ENCODE measurements around the gene YPEL4. TPM values are rescaled to one million over a fixed set of nuclear protein-coding genes. Genes with fewer than 3 reads are reported as not detected.

The YPEL4 gene
- total RNA-seq, 1 experiment from 2014 or later = 3.3 TPM

DNA sequence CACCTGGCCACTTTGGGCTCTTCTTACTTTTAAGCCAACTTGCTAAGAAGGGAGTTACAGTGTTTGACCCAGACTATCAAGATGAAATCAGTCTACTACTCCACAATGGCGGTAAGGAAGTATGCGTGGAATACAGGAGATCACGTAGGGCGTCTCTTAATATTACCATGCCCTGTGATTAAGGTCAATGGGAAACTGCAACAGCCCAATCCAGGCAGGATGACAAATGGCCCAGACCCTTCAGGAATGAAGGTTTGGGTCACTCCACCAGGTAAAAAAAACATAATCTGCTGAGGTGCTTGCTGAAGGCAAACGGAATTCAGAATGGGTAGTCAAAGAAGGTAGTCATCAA lies 1.0 kb upstream of the YPEL4 start:
- DNase-seq (ENCODE audit: low spot score) = no peak

DNA sequence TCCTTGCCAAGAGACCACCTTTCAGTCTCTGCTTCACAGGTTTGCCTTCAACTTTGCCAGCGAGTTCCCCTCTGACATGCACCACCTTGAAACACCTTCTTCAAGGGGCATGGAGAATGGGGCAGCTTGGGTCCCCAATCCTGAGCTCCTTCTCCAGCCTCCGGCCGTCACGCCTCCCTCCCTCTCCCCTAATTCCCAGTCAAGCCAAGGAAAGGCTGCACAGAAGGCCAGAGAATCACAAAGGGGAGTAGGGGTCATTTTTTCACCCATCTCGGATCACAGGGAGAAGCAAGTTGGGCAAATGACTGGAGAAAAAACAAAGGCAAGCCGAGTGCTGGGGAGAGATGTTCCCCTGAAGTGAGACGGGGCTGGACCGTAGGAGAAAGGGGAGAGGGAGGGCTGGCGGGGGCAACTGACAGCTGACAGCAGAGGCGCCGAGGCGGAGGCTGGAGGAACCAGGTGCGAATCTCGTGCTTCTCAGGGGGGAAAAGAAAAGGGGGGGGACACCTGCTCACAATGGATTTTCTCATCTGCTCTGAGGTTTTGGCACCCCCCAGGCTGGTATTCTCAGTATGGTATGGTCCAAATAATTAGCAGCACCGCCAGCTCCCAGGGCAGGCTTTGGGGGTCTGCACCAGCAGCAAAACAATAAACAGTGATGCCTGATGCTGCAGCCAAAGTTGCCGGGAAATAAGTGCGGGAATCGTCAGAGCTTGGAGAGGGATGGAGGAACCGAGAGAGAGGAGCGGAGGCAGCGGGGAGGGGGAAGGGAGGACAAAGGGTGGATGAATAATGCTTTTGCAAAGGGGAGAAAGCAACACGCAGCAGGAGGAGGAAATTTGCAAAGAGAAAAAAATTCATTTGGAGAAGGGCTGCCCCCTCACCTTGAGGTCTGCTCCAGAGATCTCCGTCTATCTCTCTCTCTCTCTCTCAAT lies 644 bp downstream of the YPEL4 start:
- DNase-seq (ENCODE audit: low spot score) = no peak

DNA sequence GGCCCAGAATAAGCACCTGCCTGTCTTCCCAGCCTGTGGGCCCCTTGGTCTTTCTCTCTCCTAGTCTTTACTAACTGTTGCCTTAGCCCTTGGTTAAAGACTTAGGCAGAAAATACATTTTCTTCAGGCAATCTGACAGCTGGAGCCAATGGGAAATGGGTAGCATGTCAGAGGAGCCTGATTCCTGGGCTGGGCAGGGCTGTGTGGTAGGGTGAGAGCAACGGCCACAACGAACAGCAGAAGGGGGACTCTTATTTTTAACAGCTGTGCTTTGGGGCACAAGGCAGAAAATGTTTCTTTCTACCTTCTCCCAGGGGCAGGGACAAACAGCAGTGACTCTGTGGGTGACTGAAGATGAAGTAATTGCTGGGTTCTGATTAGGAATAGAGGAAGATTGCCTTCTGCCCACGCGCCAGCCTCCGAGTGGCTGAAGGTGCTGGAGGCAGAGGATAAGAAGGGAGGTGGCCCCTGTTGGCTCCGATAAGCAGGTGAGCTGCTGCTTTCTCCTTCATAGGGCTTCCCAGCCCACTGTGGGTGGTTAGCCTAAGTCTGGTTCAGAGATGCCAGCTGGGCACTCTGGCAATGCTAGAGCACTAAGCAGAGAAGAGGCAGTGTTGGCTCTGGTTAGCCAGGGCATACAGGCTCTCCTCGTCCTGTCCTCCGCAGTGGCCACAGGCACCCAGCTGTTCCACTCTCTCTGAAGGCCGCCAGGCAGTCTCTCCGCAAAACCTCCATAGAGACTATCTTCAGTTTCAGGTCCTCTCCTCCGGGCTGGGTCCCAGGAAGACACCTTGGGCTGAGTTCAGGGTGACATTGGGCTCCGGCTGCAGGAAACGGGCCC lies 1.5 kb downstream of the YPEL4 start:
- DNase-seq (ENCODE audit: low spot score) = no peak

DNA sequence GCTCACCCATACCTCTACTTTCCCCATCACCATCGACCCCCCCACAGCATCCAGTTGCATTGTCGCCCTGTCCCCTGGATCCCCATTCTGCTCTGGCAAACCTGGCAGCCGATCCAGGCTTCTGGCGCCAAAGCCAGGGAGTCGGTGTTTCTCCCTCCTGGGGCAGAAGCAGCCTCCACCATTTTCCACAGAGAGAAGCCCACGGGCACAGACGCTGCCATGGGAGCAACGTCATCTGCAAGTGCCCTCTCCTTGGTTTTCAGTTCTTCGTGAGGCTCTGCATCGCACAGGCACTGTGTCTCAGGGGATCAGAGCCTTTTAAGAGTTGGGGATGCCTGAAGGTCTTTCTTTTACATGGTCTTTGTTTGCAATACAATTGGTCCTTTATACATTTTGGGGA lies 2.3 kb downstream of the YPEL4 start:
- DNase-seq (ENCODE audit: low spot score) = no peak

DNA sequence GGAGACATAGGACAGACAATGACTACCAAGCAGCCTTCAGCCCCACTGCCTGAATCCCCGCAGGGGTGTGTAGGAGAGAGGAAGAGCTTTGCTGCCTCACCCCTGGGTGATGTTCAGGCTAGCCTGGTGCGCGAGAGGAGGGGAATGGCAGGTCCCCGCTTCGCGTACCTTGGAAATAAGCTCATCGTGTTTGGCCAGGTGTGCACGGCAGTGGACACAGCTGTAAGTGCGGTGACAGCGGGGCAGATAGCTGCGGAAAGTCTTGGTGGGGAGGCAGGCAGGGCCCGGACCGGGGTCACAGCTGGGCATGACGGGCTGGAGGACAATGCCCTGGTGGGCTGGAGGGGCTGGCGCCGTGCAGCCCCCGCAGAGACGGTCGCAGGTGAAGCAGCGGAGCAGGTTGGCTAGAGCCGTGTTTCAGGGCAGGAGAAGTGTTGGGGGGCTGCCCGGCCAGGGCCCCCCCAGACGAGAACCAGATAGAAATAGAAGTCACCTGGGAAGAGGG lies 2.9 kb downstream of the YPEL4 start:
- no peak for DNase-seq (ENCODE audit: low spot score)

DNA sequence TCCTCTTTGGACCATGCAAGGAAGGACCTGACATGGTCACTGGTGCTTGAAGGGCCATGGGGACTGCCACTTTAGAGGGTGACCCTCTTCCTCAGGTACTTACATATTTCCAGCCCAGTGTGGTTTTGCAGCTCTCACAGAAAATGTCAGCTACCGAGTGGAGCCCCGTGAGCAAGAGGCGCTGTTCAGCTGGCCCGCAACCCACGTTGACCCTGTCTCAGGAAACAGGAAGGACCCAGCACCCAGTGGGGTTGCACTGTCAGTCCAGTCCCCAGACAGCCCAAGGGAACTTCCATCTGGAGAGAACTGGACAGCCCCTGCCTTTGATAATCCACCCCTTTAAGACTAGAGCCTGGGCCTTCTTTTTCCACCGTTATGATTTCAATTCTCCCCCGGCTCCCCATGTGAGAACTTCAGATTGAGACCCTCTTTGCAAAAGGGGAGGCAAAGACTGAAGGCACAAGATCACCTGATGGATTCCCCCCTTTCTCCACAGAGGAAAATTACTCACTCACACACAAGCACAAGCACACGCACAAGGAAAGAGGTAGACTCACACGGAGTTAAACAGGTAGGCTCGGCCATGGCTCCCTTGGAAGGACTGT lies 3.4 kb downstream of the YPEL4 start:
- DNase-seq (ENCODE audit: low spot score) = no peak

DNA sequence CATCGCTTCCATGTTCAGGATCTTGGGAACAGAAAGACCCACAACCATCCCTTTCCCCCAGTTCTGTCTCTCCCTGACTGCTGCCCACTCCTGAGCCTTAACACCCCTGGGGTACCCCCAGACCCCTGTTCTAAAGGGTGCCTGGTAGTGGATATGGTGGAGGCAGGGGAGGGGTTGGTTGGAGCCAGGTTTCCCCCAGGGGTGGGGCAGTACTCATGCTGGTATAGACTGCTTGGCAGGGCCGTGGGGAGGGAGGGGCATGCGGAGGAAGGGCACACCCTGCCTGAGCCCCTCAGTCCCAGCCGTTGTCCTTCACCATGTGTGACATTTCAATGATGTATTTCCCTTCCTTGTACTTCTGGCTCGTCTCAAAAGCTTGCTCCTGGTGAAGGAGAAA lies 4.0 kb downstream of the YPEL4 start:
- no peak for DNase-seq (ENCODE audit: low spot score)

DNA sequence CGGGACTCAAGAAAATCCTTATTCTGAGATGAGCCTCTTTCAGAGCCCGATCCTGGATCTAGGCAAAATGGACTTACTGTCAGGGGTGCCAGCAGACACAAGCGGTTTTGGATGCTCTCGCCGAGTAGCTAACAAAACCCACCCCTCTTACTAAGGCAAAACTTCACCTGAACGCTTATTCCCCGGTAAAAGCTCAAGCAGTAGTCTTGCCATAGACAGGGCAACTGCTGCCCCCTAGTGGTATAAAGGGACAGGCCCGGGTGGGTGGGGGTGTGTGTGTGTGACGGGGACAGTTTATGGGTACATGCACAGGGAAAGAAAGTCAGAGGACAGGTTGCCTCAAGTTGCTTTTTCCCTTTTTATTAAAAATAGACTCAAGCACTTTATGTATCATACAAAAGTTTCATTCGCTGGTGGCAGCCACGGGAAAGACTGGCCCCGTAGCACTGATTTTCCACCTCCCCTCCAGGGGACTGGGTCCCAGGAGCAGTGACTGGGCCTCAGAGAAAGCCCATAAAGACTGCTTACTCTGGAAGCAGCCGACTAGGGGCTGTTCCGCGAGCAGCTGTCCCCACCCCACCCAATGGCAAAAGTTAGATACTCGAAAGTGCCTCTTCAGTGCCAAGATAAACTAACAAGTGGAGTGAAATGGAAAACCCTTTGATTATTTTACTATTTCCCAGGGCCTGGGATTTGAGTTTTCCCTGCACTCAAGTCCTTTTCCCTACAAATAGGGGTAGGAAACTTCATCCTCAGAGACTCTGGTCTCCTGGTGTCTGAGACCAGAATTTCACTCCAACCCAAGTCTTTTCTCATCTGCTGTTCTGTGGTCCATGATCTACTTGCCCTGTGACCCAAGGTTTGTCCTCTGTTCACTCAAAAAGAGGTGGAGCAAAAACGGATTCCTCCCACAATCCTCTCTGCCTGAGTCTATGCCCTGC lies 4.7 kb downstream of the YPEL4 start:
- DNase-seq (ENCODE audit: low spot score) = peak; percentile 54

DNA sequence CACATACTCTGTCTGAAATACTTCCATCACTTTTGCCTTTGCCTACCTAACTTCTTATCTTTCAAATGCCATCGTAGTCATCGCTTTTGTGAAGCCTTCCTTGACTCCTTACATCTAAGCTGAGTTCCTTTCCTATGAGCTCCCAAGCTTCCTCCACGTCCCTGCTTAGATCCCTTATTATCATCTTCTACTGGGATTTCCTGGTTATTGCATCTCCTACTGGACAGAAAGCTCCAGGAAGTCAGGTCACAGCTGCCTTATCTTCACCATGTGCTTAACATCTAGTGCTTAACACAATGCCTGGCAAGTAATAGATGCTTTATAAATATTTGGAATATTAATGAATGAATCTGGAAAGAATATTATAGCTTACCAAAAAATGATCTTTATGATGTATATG lies 5.9 kb downstream of the YPEL4 start:
- DNase-seq (ENCODE audit: low spot score) = no peak

DNA sequence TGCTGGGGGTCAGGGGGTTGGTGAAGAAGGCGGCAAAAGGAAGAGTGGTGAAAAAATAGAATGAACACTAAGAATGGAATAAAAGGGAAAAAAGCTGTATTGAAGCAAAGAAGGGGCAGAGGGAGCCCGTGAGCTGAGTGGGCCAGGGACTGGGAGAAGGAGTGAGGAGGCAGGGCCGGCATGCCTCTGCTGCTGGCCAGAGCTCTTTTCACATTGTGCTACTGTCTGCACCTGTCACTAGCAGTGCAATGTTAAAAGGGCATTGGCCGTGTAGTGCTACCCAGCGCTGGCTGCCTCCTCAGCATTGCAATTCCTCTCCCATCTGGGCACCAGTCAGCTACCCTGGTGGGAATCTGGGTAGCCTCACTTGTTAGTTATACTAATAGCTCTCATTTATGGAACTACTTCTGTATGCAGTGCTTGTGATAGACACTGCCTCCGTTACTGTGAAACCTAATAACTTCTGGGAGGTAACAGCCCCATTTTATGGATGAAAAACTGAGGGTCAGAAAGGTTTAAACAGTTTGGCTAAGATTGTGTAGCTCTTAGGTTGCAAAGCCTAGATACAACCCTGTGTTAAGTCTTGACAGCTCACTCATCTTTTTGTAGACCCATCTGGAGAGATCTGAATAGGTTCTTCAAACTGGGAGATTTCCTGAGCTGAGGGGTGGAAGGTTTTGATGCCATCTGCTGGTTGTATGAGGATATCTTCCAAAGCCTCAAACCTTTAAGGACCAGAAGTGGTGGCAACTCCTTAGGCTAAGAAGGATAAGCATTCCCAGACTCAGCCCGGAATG lies 8.5 kb downstream of the YPEL4 start:
- peak; percentile 51 for DNase-seq (ENCODE audit: low spot score)

DNA sequence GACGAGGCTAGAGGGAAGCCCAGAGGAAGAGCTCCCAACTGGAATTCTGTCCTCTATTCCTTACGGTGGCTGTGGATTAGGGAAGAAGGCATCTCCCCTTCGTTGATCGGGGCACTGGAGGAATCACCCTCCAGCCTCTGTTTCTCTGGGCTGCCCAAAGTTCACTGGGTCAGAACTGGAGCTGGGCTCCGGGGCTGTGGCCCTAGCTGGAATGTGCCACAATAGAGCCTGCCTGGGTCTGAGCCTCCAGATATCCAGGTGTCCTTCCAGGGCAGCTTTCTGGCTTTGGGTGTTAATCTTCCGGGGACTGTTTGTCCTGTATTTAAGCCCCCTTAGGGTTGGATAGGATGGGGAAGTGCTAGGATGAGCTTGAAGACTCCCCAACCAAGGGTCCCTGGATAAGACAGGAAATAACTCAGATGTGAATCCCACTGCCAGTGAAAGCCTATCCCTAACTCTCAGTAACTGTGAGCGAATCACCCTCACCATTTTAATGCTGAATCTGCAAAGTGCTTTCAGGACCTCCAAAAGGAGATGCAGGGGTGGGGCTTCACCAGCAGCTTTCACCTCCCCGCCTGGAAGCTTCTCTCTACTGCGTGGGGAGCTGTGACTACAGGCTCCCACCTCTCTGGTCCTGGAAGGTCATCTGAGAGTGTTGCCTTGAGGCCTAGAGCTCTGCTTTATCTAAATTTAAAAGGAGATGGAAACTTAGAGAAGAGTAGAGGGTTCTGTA lies 9.5 kb downstream of the YPEL4 start:
- no peak for DNase-seq (ENCODE audit: low spot score)

DNA sequence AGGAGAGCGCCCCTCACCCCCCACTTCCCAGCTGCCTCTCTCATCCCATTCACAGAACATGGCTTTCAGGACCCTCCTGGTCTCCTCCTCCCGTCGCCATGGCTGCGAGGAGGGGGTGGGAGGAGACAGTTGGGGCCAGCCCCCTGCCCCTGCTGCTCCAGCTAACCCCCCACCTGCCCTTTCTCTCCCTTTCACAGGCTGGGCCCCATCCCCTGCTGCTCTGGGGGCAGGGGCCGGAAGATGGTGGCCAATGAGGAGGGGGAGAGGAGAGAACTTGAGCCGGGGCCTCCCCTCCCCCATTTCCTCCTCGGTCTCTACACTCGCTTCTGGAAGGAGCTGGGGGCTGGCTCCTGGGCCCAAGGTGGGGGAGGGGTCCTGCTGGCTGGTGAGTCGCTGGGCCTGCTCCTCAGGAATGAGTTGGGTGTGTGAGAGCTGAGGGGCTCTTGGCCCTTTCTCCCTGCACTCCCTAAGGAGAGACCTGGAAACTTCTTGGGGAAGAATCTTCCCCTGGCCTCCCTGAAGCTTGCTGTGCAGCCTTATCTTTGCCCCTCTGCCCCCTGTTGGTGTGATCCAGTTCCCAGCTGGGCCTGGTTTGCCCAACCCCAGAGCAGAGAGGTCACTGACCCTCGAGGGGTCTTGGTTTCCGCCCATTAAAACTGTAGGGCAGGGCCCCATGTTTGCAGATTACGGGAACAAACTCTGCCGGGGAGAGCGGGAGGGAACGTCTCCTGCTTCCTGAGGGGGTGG lies 10.2 kb downstream of the YPEL4 start:
- DNase-seq (ENCODE audit: low spot score) = no peak

DNA sequence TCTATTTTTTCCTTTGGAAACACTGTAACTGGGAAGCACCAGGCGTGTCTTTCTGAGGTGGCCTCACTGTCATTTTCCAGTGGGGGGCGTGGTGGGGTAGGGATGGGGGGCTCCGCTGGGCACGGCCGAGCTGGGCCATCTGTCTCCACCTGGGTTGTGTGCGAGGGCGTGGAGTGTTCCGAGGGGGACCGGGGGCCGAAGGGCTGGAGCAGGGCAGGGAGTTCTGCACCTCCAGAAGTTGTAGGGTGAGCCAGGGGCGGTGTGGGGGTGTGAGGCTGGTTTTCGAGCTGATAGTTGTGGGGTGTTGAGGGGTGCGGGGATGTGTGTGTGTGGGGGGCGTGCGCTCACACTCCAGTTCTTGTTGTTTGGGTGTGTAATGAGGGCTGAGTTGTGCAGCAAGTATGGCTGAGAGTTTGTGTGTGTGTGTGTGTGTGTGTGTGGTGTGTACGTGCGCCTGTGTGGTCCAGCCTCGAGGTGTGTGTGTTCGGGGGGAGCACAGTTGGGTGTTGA lies 10.8 kb downstream of the YPEL4 start:
- DNase-seq (ENCODE audit: low spot score) = no peak

DNA sequence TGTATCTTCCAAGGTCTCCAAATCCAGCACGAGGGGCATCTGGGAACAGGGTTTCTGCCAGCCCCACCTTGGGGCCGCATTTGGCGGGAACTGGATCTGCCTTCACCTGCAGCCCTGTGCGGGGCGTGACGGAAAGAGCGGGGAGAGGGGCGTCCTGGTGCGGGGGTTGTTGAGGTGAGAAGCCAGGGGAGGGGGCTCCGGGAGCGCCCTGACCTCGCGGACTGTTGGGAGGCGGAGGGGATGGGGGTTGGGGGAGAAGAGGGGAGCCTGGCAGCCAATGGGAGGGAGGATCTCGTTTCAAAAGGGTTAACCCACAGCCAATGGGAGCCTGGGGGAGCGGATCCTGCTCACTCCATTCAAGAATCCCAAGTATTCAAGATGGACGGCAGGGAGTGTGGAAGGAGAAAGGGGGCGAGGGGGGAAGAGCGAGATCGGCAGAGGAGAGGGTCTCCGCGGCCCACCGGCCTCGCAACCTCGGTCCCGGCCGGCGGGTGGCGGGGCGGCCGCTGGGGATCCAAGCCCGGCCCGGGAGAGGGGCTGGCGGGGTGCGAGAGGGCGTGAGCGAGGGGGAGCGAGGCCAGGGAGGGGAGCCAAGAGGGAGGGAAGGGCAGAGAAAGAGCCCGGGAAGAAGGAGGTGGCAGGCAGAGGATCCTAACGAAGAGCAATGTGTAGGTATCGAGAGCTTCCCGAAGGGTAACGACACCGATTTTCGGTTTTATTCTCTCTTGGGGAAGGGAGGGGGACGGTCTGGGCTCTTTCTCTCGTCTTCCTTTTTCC lies 11.5 kb downstream of the YPEL4 start:
- DNase-seq (ENCODE audit: low spot score) = peak; percentile 82

DNA sequence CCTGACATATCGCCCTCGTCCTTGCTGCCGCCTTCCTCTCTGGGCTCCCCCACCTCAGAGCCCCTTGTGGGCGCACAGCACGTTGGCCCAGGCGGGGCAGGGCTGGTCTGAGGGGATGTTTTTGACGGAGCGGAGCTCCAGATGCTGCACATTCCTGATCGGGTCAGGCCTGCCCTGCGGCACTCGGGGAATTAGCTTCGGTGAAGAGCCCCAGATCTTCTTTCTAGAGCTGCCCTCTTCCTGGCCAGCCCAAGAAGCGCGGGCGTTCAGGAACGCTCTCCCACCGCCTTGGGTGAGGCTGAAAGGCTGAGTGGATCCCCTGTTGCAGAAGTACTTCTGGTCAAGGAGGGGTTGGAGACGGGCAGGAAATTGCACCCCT lies 12.1 kb downstream of the YPEL4 start:
- no peak for DNase-seq (ENCODE audit: low spot score)

DNA sequence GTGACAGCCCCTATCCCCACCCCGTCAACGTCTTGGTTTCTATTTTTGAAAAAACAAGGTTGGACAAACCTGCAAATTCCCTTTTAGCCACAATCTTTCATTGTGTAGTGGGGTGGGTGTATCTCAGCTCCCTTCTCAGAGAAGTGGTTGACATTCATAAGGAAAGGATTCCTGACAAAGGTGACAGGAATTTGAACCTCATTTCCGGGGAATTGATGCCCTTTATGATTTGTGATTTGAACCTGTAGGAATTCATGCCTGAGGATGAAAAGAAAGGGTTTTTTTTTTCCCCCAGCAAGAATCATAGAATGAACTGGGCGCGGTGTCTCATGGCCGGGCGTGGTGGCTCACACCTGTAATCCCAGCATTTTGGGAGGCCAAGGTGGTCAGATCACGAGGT lies 14.5 kb downstream of the YPEL4 start:
- DNase-seq (ENCODE audit: low spot score) = no peak

DNA sequence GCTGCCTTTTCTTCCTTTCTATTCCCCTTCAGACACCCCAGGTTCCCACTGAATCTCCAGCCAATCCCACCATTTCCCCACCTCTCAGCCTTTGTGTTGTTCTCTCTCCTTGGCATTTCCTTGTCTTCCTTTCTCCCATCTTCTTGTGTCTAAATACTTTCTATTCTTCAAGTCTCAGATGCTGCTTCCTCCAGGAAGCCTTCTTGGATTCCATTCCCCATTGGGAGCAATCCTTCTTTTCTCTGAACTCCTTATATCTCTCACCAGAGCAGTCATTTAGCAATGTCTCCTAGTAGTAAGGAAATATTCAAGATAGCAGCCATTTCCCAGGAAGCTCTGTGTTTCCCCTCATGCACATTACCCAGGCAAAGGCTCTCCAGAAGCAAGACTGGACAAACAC lies 15.4 kb downstream of the YPEL4 start:
- DNase-seq (ENCODE audit: low spot score) = no peak
